ENCODE measurements around the gene ZNF555.

DNA sequence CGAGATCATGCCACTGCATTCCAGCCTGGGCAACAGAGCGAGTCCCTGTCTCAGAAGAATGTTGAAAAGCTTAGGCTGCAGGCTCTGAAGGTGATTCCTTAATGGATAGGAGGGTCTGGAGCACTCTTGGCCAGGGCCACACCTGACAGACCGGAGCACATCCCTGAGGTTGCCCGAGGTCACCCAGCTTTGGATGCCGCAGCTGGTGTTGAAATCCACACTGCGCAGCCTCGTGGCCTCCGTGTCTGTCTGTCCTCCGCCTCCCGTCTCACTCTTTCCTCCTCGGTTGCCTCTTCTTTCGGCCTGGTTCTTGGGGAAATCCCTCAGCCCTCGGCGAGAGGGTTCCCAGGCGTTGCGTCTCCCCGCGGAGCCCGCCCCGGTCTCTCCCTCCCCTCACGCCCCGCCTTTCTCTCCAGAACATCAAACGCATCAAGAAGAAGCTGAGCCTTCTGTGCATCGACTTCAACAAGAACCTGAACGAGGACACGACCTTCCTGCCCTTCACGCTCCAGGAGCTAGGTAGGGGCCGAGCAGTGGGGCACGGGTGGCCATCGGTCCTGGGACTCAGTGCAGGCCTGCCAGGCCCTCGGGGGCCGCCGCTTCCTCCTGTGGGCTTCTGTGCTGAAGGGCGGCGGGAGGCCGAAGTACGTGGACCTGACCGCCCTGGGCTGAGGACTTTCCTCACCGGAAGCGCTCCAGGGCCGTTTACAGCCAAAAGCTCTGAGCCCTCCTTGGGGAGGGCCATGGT, 41.8 kb upstream of the ZNF555 start:
- TF ChIP-seq CTCF (IDR thresholded peaks at IDR 0.05 in 8 of 11, conservative IDR thresholded peaks at IDR 0.05 in 3 of 11) (no peak), POLR2AphosphoS5 (IDR thresholded peaks at IDR 0.05) (no peak), POLR2A (IDR thresholded peaks at IDR 0.05) (no peak)
